Calu3 (cell line): ENCODE measurements around the gene RBM18. TPM values are rescaled to one million over a fixed set of nuclear protein-coding genes. Genes with fewer than 3 reads are reported as not detected.

ENCODE experiments used
- Bru-seq: library from RNA; stranded (reverse); fragments of 400-500 nt; gene quantifications from one replicate; lab custom pipeline; 2021; lab: Mats Ljungman, UMichigan
- BruChase-seq, 2 experiments: library from RNA; stranded (reverse); fragments of 400-500 nt; gene quantifications; one replicate each; lab custom pipeline; 2021; lab: Mats Ljungman, UMichigan
- BruUV-seq: library from RNA; stranded (reverse); fragments of 400-500 nt; replicated peaks from 2 replicates; lab custom pipeline; 2021; lab: Mats Ljungman, UMichigan
- CTCF ChIA-PET: fragments of 300-600 bp; sonication (Branson Sonifier 250); formaldehyde crosslinking; loops from one replicate; lab custom pipeline; 2022; ENCODE audit warnings: antibody characterized with exemption; lab: Charles Lee
- DNase-seq: peaks from one replicate; pipeline ENCODE4 v3.0.0; 2022
- H3K27ac Mint-ChIP-seq: one replicate; pipeline ENCODE4 v1.8.0; 2022; ENCODE audit warnings: mixed read lengths; ENCODE audit not compliant: unreplicated experiment
- H3K27me3 Mint-ChIP-seq: one replicate; pipeline ENCODE4 v1.8.0; 2022; ENCODE audit warnings: mixed read lengths; ENCODE audit not compliant: unreplicated experiment
- H3K36me3 Mint-ChIP-seq: one replicate; pipeline ENCODE4 v1.8.0; 2022; ENCODE audit warnings: mild to moderate bottlenecking, moderate library complexity, mixed read lengths; ENCODE audit not compliant: insufficient read depth, unreplicated experiment
- H3K4me1 Mint-ChIP-seq: one replicate; pipeline ENCODE4 v1.8.0; 2022; ENCODE audit warnings: mild to moderate bottlenecking, low read depth, mixed read lengths; ENCODE audit not compliant: unreplicated experiment
- H3K4me3 Mint-ChIP-seq: one replicate; pipeline ENCODE4 v1.8.0; 2022; ENCODE audit warnings: mild to moderate bottlenecking, low read depth, moderate library complexity, mixed read lengths; ENCODE audit not compliant: unreplicated experiment
- H3K9me3 Mint-ChIP-seq: one replicate; pipeline ENCODE4 v1.8.0; 2022; ENCODE audit warnings: low read depth, mixed read lengths; ENCODE audit not compliant: unreplicated experiment
- intact Hi-C: fragments of 100-400 bp; cut with micrococcal nuclease; formaldehyde crosslinking; loops from one replicate; pipeline ENCODE4 v1.10.0; 2022; ENCODE audit not compliant: unreplicated experiment
- long read RNA-seq: library from polyadenylated mRNA; stranded (forward); transcript quantifications from one replicate; pipeline ENCODE4 v2.0.0, GENCODE V29; 2022
- total RNA-seq: library from RNA; stranded (reverse); gene quantifications from 2 replicates; pipeline ENCODE4 v1.2.3, GENCODE V29; 2022
- TF ChIP-seq, protein P1 (sequence below): fragments of 200-600 bp; IDR thresholded peaks from one replicate; pipeline ENCODE4 v1.8.0; 2022; ENCODE audit warnings: antibody characterized with exemption; ENCODE audit not compliant: unreplicated experiment

Gene RBM18, protein sequence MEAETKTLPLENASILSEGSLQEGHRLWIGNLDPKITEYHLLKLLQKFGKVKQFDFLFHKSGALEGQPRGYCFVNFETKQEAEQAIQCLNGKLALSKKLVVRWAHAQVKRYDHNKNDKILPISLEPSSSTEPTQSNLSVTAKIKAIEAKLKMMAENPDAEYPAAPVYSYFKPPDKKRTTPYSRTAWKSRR
- total RNA-seq: 13.1 and 14.1 TPM in 2 replicates
- Bru-seq, nascent RNA: percentile 74 among the genes with signal in this experiment
- BruChase-seq, experiment 1, labeled RNA remaining after a 6-hour chase: percentile 66 among the genes with signal in this experiment
- percentile 67 among the genes with signal in this experiment for BruChase-seq, experiment 2, labeled RNA remaining after a 2-hour chase
- long read RNA-seq, full-length matches to known transcripts: 39 of 48 reads
- long read RNA-seq, partial matches to known transcripts: 1 of 48 reads
- long read RNA-seq, other reads (novel, unspliced or antisense): 8 of 48 reads

DNA sequence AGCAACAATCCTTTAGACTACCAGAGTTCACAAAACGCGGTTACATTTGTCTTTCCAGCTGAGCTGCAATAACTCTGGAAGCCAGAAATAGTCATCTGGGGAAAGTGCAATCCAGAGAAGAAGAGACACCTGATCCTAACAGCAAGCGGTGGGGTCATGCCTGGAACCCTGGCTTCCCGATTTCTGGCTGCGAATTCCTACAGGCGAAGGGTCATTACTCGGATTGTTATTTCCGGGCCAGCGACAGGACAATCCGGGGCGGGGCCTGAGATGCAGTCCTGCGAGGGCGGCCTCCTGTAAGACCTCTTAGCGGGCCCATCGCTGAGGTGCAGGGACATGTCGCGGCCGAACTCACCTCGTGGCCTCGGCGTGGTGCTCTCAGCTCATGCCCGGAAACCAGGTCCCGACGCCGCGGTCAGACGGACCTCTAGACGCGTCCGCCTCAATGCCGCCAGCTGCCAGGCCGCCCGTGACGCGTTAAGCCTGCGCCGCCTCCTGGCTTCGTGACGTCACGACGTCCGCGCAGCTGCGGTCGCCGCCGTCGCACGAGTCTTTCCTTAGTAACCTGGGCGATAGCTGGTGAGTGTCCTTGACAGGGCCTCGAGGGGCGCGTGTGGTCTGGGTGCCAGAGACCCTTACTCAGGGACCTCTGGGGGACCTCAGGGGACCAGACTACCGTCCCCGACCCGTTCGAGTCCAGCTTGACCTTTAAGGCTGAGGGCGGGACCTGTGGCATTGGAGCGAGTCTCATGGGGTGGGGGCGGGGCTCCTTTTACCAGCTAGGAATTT lies at the start of gene RBM18, which contains the start of gene MRRF:
Gene RBM18 (minus strand): TSS at position 481 of the 789 bp plus-strand sequence. CDS start 3,348 bp downstream, outside the sequence.
Gene MRRF (plus strand): TSS at position 523 of the 789 bp plus-strand sequence. CDS start 6,010 bp downstream, outside the sequence.
- Mint-ChIP-seq H3K27me3 (no peaks in the 10 kb centered on the region), H3K36me3 (peaks cover 25% of the 10 kb centered on the region), H3K27ac (peak within 1 kb of the TSS; percentile 96), H3K4me3 (peak within 1 kb of the TSS; percentile 90), H3K9me3 (no peaks in the 10 kb centered on the region), H3K4me1 (peaks cover 28% of the 10 kb centered on the region)
- CTCF ChIA-PET: interaction anchor here (0.8 to 1.2 kb wide), 3 partner anchors 86 to 165 kb away, joined by 3 to 4 read pairs (median 3); no protein-coding TSS in a partner anchor
- intact Hi-C loops: loop anchor here (10.0 kb wide), 1 partner anchor 120 kb away; no protein-coding TSS in a partner anchor
- TF ChIP-seq, protein P1, sequence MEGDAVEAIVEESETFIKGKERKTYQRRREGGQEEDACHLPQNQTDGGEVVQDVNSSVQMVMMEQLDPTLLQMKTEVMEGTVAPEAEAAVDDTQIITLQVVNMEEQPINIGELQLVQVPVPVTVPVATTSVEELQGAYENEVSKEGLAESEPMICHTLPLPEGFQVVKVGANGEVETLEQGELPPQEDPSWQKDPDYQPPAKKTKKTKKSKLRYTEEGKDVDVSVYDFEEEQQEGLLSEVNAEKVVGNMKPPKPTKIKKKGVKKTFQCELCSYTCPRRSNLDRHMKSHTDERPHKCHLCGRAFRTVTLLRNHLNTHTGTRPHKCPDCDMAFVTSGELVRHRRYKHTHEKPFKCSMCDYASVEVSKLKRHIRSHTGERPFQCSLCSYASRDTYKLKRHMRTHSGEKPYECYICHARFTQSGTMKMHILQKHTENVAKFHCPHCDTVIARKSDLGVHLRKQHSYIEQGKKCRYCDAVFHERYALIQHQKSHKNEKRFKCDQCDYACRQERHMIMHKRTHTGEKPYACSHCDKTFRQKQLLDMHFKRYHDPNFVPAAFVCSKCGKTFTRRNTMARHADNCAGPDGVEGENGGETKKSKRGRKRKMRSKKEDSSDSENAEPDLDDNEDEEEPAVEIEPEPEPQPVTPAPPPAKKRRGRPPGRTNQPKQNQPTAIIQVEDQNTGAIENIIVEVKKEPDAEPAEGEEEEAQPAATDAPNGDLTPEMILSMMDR: no peak
- DNase-seq: peak; percentile 86
- BruUV-seq: TSS peak; percentile 73

DNA sequence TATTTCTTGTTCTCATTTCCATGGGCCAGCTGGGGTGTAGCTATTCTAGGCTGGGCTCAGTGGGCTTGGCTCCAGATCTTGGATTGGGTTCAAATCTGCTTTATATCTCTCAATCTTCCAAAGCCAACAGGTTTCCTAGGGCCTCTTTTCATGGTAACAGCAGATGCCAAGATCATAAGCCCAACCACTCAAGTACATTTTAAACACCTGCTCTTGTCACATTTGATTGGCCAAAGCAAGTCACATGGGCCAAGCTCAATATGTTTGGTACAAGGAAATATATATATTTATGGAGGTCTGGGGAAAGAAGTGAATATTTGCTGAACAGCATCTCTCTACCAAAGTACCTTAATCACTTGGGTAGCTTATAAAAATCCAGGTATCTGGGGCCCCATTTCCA lies 49.5 kb upstream of the RBM18 start:
- Mint-ChIP-seq H3K27me3 (no peaks in the 10 kb centered on the region), H3K4me1 (no peaks in the 10 kb centered on the region), H3K9me3 (no peaks in the 10 kb centered on the region), H3K36me3 (no peaks in the 10 kb centered on the region), H3K4me3 (no peak overlapping the region), H3K27ac (no peak overlapping the region)
- DNase-seq: no peak
- BruUV-seq: no TSS peak
- CTCF ChIA-PET: no interaction called here
- intact Hi-C loops: no loop called here
- TF ChIP-seq, protein P1: no peak

DNA sequence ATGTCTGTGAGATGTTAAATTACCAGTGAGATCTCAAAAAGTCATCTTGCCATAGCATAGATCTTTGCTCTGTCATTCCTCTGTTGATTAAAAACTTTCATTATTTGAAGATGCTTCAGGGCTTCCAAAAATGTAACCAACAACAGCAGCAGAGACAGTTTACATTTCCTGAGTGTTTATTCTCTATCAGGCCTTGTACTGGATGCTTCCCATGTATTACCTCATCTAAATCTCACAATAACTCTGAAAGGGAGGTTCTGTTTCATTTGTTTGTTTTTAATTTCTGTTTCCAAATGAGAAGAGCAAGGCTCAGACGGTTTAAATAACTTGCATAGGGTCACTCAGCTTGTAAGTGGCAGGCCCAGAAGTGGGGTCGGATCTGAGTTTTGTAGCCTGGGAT lies 45.2 kb upstream of the RBM18 start:
- intact Hi-C loops: no loop called here

More for the DNA sequence above, 45.2 kb upstream of the RBM18 start:
- H3K27ac Mint-ChIP-seq: no peak overlapping the region
- H3K36me3 Mint-ChIP-seq: no peaks in the 10 kb centered on the region
- H3K9me3 Mint-ChIP-seq: no peaks in the 10 kb centered on the region
- TF ChIP-seq, protein P1: no peak
- BruUV-seq: no TSS peak
- no peak overlapping the region for H3K4me3 Mint-ChIP-seq
- H3K27me3 Mint-ChIP-seq: no peaks in the 10 kb centered on the region
- no peaks in the 10 kb centered on the region for H3K4me1 Mint-ChIP-seq
- no peak for DNase-seq
- CTCF ChIA-PET: no interaction called here
